ENCODE measurements around the gene ULK3.

DNA sequence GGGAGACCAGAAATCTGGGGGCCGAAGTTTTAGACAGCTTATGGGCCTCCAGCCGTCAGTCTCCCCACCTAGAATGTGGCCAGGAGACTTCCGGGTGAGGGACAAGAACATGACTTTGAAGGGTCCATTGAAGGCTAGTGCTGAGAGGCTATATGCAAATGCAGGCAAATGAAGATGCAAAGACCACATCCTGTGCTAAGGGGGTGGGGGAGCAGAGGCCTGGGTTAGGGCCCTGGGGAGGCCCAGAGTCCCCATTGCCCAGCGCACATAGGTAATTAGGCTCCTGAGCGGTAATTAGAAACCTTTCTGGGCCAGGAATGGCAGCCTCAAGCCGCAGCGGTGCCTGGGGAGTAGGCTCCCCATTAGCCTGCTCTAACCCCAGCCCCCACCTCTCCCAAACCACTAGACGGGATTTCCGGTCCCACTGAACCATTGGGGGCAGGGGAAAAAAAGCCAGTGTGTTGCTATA lies 54.2 kb downstream of the ULK3 start:
- TF ChIP-seq CTCF (IDR thresholded peaks at IDR 0.05; ENCODE audit: insufficient read depth, low read length) = no peak
- TF ChIP-seq, protein P1, sequence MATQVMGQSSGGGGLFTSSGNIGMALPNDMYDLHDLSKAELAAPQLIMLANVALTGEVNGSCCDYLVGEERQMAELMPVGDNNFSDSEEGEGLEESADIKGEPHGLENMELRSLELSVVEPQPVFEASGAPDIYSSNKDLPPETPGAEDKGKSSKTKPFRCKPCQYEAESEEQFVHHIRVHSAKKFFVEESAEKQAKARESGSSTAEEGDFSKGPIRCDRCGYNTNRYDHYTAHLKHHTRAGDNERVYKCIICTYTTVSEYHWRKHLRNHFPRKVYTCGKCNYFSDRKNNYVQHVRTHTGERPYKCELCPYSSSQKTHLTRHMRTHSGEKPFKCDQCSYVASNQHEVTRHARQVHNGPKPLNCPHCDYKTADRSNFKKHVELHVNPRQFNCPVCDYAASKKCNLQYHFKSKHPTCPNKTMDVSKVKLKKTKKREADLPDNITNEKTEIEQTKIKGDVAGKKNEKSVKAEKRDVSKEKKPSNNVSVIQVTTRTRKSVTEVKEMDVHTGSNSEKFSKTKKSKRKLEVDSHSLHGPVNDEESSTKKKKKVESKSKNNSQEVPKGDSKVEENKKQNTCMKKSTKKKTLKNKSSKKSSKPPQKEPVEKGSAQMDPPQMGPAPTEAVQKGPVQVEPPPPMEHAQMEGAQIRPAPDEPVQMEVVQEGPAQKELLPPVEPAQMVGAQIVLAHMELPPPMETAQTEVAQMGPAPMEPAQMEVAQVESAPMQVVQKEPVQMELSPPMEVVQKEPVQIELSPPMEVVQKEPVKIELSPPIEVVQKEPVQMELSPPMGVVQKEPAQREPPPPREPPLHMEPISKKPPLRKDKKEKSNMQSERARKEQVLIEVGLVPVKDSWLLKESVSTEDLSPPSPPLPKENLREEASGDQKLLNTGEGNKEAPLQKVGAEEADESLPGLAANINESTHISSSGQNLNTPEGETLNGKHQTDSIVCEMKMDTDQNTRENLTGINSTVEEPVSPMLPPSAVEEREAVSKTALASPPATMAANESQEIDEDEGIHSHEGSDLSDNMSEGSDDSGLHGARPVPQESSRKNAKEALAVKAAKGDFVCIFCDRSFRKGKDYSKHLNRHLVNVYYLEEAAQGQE (IDR thresholded peaks at IDR 0.05; ENCODE audit: insufficient replicate concordance, low read depth) = peak; percentile 31
- peak; percentile 52 for TF ChIP-seq POLR2AphosphoS5 (IDR thresholded peaks at IDR 0.05; ENCODE audit: low read depth)
